Stimulated activated CD4-positive, alpha-beta T cell treated with anti-CD3 and anti-CD28 coated beads, Interleukin-4, amount 100 ng/mL, for 24 hours (primary cell): ENCODE measurements around the gene TBC1D20.

Experiments used
- DNase-seq: peaks from one replicate; pipeline ENCODE4 v3.0.0-alpha.2; 2020

The TBC1D20 gene

GRCh38 chr20:437787-438486, 24.4 kb downstream of the TBC1D20 start:
- no peak for DNase-seq

- no peak for DNase-seq
Measured at GRCh38 chr20:436476-436875, 25.9 kb downstream of the TBC1D20 start.

GRCh38 chr20:435558-435957, 26.8 kb downstream of the TBC1D20 start:
- DNase-seq: no peak

- no peak for DNase-seq
Measured at GRCh38 chr20:434661-435419, 27.5 kb downstream of the TBC1D20 start.

- no peak for DNase-seq
Measured at GRCh38 chr20:434221-434620, 28.1 kb downstream of the TBC1D20 start.

GRCh38 chr20:433300-433975, 28.9 kb downstream of the TBC1D20 start:
- DNase-seq: peak; percentile 73

- no peak for DNase-seq
Measured at GRCh38 chr20:432677-433299, 29.5 kb downstream of the TBC1D20 start.

- no peak for DNase-seq
Measured at GRCh38 chr20:432208-432607, 30.1 kb downstream of the TBC1D20 start.

GRCh38 chr20:431012-431904, 31.1 kb downstream of the TBC1D20 start:
- peak; percentile 27 for DNase-seq

- DNase-seq: no peak
Measured at GRCh38 chr20:430091-430999, 32.0 kb downstream of the TBC1D20 start.

- DNase-seq: no peak
Measured at GRCh38 chr20:428658-429200, 33.6 kb downstream of the TBC1D20 start.

GRCh38 chr20:427849-428657, 34.3 kb downstream of the TBC1D20 start:
- DNase-seq: no peak

GRCh38 chr20:427401-427800, 34.9 kb downstream of the TBC1D20 start:
- DNase-seq: no peak

- no peak for DNase-seq
Measured at GRCh38 chr20:426566-426965, 35.8 kb downstream of the TBC1D20 start.

- DNase-seq: no peak
Measured at GRCh38 chr20:421685-422250, 40.6 kb downstream of the TBC1D20 start.

GRCh38 chr20:420721-421574, 41.4 kb downstream of the TBC1D20 start:
- no peak for DNase-seq

- no peak for DNase-seq
Measured at GRCh38 chr20:420166-420620, 42.1 kb downstream of the TBC1D20 start.

GRCh38 chr20:419556-420165, 42.7 kb downstream of the TBC1D20 start:
- DNase-seq: no peak
